ENCODE data around the gene TVP23A.

TVP23A gene

DNA sequence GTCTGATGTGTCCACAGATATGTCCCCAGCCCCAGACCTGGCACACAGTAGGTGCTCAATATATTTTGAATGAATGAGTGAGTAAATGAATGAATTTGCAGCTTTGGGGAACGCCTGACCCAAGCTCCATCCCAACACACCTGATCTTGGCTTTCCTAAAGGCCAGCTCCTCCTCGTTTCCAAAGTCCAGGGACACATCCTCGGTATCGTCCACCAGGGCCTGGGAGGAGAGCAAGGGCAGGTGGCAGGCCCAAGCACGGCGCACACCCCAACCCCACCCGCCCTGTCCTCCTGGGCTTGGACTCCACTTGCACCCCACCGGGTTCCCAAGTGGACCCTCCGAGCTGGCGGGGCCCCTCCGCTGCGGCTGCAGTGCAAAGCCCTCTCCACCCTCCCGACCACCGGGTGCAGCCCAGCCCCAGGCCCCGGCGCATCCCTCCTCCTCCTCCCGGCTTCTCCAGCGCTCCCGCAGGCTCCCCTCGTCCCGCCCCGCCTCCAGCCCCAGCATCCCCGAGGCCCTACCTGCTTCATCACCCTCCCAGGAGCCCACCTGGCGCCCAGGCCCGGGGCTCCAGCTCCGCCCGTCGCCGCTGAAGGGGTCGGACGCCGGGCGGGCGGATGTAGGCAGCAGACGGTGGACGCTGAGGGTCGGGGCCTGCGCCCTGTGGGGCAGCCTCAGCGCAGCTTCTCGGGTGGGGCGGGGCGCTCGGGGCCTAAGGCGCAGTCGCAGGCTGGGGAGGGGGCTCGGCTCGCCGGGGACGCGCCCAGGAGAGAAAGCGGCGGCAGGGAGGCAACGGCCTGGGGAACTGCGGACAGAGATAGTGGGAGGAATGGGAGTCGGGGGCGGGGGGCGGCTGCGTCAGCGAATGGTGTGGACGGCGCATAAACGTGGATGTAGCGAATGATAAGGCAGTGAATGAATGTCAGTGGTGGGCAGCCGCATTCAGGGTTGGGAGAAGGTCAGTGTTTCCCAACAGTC lies at the start of gene TVP23A:
TSS of gene TVP23A (minus strand) at position 832 of the 979 bp plus-strand sequence. CDS start at position 531, 301 bp downstream.
- DNase-seq, result no peak

DNA sequence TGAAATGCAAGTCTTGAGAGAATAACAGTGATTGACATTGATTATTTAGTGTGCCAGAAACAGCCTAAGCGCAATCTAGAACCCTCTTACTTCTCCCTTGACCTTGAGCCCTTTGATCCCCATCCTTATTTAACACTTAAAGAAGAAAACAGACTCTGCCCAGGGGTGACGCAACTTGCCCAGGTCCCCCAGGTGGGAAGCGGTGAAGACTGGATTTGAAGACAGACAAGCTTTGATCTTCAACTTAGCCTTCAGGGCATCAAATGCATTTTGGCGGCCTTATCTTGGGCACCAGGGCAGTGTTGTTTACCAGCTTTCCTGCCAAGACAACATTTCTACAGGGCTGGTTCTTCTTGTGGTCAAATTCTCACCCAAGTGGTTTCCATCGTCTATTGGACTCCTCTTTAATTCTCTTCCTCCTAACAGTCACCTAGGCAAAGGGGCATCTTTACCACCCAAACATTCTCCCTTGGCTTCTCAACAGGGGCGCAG lies 49.6 kb upstream of the TVP23A start:
- DNase-seq, result no peak

DNA sequence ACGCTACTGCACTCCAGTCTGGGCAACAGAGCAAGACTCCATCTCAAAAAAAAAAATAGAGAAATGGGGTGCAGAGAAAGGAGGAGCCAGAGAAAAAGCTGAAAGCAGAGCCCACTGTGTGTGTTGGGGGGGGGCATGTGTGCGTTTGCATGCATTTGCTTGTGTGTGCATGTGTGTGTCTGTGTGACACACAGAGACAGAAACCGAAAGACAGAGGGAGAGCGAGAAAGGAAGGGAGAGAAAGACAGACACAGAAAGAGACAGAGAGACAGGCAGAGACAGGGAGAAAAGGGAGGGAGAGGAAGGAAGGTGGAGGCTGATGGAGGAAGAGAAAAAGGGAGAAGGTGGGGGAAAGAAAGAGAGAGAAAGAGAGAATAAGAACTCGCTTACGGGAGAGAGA lies 48.6 kb upstream of the TVP23A start:
- no peak for DNase-seq

DNA sequence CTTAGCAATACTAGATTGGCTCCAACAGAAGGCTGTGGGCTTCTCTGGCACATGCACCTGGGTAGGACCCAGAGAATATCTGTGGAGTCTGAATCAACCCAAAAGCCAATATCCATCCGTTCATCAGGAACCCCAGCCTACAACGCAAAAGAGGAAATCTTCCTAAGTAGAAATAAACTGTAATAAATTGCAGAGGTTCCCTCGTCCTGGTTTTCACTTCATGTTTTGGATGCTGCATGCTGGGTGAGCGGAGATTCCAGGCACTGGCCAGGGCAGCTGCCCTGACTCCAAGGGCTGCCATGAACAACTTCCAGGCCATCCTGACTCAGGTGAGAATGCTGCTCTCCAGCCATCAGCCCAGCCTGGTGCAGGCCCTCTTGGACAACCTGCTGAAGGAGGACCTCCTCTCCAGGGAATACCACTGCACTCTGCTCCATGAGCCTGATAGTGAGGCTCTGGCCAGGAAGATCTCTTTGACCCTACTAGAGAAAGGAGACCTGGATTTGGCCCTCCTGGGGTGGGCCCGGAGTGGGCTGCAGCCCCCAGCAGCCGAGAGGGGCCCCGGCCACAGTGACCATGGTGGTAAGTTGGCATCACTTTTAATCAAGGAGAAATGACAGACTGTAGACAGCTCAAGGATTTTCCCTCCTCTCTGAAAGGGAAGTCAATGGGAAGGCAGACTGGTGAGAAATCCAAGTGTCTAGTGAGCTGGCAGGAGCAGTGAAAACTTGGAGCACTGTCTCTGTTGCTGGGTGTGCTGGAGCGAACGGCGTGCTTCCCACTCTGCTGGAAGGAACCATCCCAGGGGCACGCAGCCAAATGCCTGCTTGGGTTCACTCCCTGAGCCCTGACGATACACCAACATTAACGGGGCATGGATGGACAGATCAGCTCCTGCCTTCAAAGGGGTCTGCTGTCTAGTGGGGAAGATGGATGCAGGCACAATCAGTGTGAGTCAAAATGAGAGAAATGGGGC lies 47.7 kb upstream of the TVP23A start:
- DNase-seq, result no peak

DNA sequence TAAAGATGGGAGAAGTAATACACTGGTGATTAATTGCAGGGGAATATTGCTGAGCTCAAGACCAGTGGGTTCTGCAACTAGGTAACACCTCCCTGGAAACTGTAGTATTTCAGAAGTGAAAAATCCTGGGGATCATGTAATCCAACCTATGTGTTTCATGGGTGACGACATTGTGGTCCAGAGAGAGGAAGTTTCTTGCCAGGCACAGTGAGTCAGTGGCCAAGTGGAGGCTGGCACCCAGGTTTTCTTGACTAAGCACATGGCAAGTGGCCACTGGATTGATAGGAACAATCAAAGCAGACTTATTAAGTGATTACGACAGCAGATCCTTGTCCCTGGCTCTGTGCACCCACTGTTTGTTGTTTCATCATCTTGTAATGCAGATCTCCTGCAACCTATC lies 43.8 kb upstream of the TVP23A start:
- DNase-seq, result no peak

DNA sequence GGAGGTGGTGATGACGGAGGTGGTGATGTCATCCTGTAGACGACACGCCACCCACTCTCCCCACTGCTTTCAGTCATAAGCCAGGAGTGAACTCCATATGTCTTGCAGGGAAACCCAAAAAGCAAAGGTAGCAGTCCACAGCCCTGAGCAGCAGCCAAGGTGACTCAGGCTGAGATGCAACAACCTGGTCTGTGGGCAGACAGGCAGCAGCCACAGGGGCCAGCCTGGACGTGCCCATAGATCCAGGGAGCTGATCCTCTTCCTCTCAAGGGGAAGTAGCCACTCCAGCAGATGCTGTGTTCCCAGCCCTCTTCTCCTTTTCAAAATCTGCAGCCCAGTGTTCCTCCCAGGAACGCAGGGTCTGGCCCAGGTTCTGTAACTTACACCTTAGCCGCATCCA lies 41.1 kb upstream of the TVP23A start:
- DNase-seq, result no peak

DNA sequence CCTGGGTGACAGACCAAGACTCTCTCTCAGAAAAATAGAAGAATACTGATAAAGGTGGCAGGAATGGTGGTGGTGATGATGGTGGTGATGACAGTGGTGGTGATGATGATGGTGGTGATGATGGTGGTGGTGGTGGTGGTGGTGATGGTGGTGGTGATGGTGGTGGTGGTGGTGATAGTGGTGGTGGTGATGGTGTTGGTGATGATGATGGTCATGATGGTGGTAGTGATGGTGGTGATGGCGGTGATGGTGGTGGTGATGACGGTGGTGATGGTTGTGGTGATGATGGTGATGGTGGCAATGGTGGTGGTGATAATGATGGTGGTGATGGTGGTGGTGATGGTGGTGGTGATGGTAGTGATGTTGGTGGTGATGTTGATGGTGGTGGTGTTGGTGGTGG lies 40.4 kb upstream of the TVP23A start:
- DNase-seq, result no peak

DNA sequence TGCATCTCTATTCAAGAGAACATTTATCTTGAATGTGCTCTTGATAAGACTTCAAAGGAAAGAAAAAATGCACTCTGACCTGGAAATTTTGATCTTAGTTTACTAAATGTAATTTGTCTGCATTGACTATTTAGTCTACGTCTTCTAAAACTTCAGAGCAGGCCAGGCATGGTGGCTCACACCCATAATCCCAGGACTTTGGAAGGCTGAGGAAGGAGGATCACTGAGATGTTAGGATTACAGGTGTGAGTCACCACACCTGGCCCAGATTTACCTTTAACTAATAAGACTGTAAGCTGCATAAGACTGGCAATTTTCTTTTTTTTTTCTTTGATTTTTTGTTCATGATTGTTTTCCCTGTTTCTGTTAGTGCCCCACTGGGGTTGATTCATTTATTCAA lies 39.6 kb upstream of the TVP23A start:
- no peak for DNase-seq

DNA sequence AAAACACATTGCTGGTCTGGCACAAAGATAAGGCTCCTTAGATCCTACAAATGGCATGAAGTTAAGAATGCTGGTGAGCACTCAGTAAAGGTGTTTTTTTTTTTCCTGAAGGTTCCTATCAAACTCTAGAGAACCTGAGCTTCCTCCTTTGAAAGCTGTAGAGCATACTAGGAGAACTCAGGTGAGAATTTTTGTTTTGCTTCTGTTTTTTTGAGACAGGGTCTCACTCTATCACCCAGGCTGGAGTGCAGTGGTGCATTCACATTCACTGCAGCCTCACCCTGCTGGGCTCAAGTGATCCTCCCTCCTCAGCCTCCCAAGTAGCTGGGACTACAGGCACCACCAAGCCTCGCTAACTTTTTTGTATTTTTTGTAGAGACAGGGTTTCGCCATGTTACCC lies 37.4 kb upstream of the TVP23A start:
- no peak for DNase-seq

DNA sequence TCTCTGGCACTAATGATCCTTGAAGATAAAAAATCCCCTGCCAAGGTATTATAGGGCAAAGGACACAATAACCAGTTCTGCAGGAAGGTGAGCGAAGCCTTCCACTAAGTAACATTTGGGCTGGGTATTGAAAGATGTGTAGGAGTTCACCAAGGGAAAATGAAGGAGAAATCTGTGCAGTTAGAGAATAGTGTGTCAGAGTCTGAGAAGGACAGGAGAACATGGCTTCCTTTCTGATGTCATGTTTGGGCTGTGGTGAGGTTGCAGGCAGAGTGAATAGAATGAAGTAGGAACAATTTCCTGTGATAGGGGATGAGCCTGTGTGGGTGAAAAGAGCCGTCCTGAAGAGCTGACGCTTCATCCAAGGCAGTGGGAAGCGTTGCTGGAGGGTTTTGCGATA lies 34.4 kb upstream of the TVP23A start:
- DNase-seq, result no peak

DNA sequence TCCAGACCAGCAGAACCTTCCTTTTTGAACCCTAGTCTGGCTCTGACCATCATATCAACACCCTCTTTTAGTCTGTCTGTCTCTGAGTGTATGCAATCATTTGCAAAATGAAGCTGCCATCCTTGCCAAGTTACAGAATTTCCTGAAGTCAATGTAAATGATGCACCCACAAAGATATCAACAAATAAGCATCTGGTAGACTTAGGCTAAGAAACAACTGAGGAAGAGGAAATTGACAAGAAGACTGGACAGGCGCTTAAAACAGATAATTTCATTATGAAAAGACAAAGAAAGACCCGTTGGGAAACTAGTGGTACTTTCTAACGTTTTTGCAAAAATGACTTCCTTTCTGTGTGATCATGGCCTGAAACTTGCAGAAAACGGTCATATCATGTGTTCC lies 33.7 kb upstream of the TVP23A start:
- DNase-seq, result no peak

DNA sequence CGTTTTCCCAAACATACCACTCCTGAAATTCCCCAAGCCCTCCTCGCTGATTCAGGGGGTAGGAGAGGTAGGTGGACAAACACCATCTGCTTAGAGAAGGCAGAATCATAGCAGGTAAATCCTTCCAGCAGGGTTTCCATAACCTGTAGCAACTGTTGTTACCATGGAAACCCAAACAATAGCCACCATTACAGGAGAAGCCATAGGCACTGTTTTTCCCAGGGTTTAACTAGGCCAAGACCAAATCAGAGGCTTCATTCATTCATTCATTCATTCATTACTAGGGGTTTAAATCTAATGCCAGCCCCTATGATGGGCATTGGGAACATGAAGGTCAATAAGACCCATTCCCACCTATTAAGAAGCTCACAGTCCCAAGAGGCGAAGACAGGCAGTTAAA lies 32.9 kb upstream of the TVP23A start:
- DNase-seq, result no peak

DNA sequence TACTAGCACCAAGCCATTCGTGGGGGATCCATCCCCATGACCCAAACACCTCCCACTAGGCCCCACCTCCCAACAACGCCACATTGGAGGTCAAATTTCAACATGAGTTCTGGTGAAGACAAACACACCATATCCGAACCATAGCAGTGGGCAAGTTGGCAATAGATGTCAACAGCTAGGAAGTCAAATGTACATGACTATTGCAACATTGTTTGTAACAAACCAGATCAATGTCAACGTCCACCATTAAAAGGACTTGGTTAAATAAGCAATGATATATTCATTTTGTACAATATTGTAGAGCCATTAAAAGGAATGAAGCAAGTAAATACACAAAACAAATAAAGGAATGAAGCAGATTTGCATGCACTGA lies 31.9 kb upstream of the TVP23A start:
- DNase-seq, result no peak

DNA sequence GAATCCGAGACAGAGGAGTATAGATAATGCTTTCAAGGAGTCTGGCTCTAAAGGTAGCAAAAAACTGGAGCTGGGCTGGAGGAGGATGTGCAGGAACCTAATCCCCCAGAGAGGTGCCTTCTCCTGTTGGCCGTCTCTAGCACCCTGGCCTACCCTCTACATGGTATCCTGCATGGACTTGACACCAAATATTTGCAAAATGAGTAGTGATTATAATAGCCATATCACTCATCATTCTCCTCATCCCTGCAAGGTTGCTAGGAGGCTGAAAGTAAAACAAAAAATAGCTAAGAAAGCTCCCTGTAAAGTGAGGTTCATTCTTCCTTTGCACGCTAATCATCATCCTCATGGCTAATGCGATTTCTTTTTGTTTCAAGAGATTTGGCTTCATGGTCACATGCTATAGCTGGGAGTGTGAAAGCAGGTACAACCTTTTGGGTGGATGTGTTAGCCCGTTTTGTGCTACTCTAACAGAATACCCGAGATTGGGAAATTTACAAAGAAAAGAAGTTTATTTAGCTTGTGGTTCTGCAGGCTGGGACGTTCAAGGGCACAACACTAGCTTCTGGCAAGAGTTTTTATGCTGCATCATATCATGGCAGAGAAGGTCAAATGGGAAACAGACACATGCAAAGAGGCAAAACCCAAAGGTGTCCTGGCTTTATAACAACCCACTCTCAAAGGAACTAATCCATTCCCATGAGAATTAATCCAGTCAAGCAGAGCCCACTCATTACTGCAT lies 31.3 kb upstream of the TVP23A start:
- no peak for DNase-seq

DNA sequence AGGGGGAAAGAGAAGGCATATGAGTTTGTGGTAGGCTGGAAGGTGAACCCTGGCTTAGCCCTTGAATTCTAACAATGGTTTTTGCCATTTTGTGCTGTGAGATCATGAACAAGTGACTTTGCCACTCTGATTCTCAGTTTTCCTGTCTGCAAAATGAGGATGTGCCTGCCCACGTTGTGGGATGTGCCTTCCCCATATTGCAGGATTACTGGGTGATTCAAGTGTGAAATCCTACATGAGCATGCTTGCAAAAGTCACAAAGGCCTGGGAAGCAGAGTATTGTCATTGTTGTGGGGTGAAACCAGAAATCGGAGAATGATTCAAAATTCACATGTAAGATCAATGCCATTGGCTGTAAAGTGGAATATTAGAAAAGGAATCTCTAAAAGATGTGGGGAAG lies 28.6 kb upstream of the TVP23A start:
- DNase-seq, result no peak

DNA sequence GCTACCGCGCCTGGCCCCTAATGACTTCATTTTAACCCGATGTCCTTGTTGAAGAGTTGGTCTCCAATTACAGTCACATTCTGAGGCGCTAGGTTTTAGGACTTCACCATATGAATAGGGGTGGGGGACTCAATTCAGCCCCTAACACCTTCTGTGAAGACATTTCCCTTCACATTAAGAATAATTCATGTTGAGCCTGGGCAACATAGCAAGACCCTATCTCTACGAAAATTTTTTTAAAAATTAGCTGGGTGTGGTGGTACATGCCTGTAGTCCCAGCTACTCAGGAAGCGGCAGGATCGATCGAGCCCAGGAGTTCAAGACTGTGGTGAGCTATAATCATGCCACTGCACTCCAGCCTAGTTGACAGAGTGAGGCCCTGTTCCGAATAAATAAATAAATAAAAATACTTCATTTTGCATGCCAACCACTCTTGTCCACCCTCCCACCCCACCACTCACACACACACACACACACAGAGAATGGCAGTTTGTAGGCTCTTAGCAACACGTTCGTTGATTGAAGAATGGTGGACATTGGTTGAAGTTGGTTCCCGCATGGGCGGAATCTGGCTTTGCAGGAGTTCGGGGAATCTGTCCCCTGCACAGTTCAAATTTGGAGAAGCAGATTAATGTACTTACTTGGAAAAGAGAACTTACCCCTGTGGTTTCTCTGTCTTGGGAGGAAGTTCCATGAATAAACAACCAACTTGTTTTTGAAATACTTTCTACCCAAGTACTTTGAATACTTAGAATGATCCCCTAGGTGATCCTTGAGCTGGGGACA lies 27.8 kb upstream of the TVP23A start:
- DNase-seq, result no peak

DNA sequence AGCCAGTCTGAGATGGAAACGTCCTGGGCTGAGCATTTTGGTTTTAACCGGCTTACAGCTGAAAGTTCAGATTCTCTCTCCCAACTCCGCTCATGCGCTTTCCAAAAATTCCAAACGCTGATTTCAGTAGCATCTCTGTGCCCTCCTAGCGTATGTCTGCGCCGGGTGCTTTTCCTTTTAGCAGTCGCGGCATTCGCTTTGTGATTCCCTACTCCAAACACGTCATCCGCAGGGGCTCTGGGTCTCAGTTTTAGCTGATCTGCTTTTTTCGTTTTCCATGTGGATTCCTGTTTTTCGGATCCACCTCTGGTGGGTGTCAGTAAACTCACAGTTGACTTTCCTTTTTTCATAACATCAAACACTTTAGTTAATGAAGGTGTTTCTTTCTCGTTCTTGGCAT lies 22.1 kb upstream of the TVP23A start:
- no peak for DNase-seq

DNA sequence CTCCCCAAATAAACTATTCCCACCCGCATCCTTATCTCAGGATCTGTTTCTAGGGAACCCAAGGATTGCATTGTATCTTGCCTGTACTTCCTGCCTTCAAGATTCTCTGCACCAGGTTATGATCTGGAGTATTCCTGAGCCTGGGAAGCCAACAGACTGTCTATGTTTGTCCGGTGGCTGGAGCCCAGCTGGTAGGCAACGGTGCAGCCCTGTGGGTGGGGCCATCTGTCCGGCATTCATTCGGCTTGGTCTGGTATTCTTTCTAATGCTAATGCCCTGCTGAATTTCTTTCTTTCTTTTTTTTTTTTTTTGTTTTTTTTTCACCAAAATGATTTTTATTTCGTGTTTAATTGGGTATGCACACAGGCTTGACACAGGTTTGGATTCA lies 20.7 kb upstream of the TVP23A start:
- DNase-seq, result no peak

DNA sequence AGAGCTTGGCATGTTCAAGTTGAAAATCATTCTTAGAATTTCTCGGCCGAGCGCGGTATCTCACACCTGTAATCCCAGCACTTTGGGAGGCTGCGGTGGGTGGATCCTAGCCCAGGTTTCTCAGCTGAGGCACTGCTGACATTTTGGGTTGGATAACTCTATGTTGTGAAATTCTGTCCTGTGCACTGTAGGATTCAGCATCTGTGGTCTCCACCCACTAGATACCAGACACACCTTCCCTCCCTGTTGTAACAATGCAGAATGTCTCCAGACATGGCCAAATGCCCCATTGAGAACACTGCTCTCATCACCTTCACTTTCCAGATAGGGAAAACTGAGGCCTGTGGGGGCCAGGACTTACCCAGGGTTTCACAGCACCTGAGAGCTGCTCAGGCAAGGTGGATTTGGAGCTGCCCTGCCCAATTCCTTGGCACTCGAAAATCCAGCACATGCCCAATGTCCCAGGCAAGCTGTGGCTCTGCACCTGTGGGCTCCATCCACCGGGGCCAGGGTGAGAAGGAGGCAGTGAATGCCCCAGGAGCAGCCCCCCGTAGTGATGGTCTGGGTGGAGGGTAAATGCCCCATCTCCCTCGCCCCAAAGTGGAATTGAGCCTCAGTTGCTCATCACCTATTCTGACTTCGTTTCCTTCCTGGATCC lies 20.2 kb upstream of the TVP23A start:
- no peak for DNase-seq

DNA sequence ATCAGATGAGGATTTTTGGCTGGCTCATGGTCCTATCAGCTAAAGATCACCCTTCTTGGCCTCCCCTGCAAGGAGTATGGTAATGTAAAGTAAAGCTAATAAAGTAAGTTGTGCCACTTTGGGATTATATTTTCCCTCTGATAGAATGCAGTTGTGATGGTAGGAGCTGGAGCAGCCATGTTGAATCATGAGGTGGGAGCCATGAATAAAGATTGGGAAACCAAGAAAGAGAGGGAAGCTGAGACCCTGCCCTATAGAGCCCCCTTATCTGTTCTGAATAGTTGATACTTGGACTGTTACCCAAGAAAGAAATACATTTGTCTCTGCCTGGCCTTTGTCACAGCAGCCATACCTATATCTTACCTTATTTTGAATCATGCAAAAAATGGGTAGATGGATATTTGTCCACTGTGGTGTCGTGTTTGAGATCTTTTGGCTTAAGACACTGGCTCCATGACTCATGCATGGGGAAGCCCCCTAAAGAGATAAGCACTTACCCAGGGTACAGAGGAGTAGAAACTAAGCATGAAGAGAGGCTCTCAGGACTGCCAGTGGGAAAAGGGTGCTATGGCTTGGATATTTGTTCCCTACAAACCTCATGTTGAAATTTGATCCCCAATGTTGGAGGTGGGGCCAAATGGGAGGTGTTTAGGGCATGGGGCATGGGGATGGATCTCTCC lies 17.7 kb upstream of the TVP23A start:
- no peak for DNase-seq

Measured in activated CD8-positive, alpha-beta memory T cell treated with anti-CD3 and anti-CD28 coated beads for 24 hours (primary cell).